Mucosa of descending colon (tissue), 3 donors: ENCODE results near the gene LAPTM5. TPM values are rescaled to one million over a fixed set of nuclear protein-coding genes. Genes with fewer than 3 reads are reported as not detected.

Source experiments
- ATAC-seq: fragments of 200-7000 bp; cut with Tn5 transposase; one replicate; pipeline ENCODE4 v1.9.1; 2020; ENCODE audit warnings: mild to moderate bottlenecking, moderate library complexity
- DNase-seq, 3 donors: peaks; one replicate each; pipeline ENCODE4 v3.0.0-alpha.2; 2020
- H3K36me3 ChIP-seq: fragments of 200-600 bp; one replicate; pipeline ENCODE4 v1.8.0; 2021; ENCODE audit warnings: low read depth, mild to moderate bottlenecking
- H3K4me1 ChIP-seq: fragments of 200-600 bp; one replicate; pipeline ENCODE4 v1.8.0; 2021; ENCODE audit warnings: low read depth, mild to moderate bottlenecking
- H3K4me3 ChIP-seq: fragments of 200-600 bp; one replicate; pipeline ENCODE4 v1.8.0; 2021; ENCODE audit warnings: mild to moderate bottlenecking
- H3K9me3 ChIP-seq: fragments of 200-600 bp; one replicate; pipeline ENCODE4 v1.8.0; 2021; ENCODE audit warnings: mild to moderate bottlenecking
- CTCF ChIP-seq: fragments of 200-600 bp; IDR thresholded peaks from one replicate; pipeline ENCODE4 v1.8.0; 2022; ENCODE audit warnings: antibody characterized with exemption, mild to moderate bottlenecking
- intact Hi-C, 2 donors: fragments of 100-400 bp; cut with DNase I in 1 of 2; cut with micrococcal nuclease in 1 of 2; formaldehyde crosslinking; loops; one replicate each; pipeline versions ENCODE4 v1.11.0 to v1.11.1; 2022; cut with DNase I, micrococcal nuclease
- total RNA-seq, 3 donors: library from RNA; stranded (reverse); fragmentation: NEBNext Ultra II Directional in 2 of 3; extraction: Animal tissue kit (Norgen Biotek cat#: 25700) in 2 of 3; gene quantifications; one replicate each; pipeline versions ENCODE4 v1.2.1 to v1.2.4, GENCODE V29; 2021 to 2023
- donor health status: DM: no; HTN: no; CAD: no; lungs with moderate emphysema.
- donor health status: DM: no; HTN: no; CAD: no.
- donor health status: DM: no; HTN: yes; CAD: no.

The LAPTM5 gene
- total RNA-seq, 3 donors from 2014 or later = 24.1 to 71.1 (median 48.1) TPM

GRCh38 chr1:30706528-30706927 lies 51.0 kb downstream of the LAPTM5 start:
- no peak for ATAC-seq
- H3K36me3 ChIP-seq = no peaks in the 10 kb centered on the region
- H3K9me3 ChIP-seq = no peaks in the 10 kb centered on the region
- H3K4me3 ChIP-seq = no peak overlapping the region
- intact Hi-C loops = no loop called here
- TF ChIP-seq CTCF = no peak
- no peaks in the 10 kb centered on the region for H3K4me1 ChIP-seq
- DNase-seq = no peak

GRCh38 chr1:30705698-30706097 lies 51.9 kb downstream of the LAPTM5 start:
- intact Hi-C loops = no loop called here

GRCh38 chr1:30704765-30705509 lies 52.6 kb downstream of the LAPTM5 start:
- no peak for ATAC-seq
- intact Hi-C loops = no loop called here
- no peaks in the 10 kb centered on the region for H3K36me3 ChIP-seq
- TF ChIP-seq CTCF = no peak
- H3K9me3 ChIP-seq = no peaks in the 10 kb centered on the region
- no peaks in the 10 kb centered on the region for H3K4me1 ChIP-seq
- no peak for DNase-seq
- no peak overlapping the region for H3K4me3 ChIP-seq

More at GRCh38 chr1:30705698-30706097, 51.9 kb downstream of the LAPTM5 start:
- ATAC-seq (no peak), DNase-seq (no peak)
- TF ChIP-seq CTCF = no peak
- H3K9me3 ChIP-seq = no peaks in the 10 kb centered on the region
- H3K4me1 ChIP-seq = no peaks in the 10 kb centered on the region
- no peak overlapping the region for H3K4me3 ChIP-seq
- no peaks in the 10 kb centered on the region for H3K36me3 ChIP-seq

- H3K36me3 ChIP-seq = no peaks in the 10 kb centered on the region
- H3K9me3 ChIP-seq = no peaks in the 10 kb centered on the region
- DNase-seq (no peak), ATAC-seq (peak; percentile 41)
- no peak overlapping the region for H3K4me3 ChIP-seq
- no peaks in the 10 kb centered on the region for H3K4me1 ChIP-seq
- intact Hi-C loops = no loop called here
- no peak for TF ChIP-seq CTCF
Observed at GRCh38 chr1:30704271-30704670, 53.3 kb downstream of the LAPTM5 start.

GRCh38 chr1:30702823-30703222 lies 54.8 kb downstream of the LAPTM5 start:
- no peaks in the 10 kb centered on the region for H3K4me1 ChIP-seq
- intact Hi-C loops = no loop called here
- ATAC-seq = no peak
- DNase-seq = no peak
- no peaks in the 10 kb centered on the region for H3K9me3 ChIP-seq
- no peak overlapping the region for H3K4me3 ChIP-seq
- no peaks in the 10 kb centered on the region for H3K36me3 ChIP-seq
- TF ChIP-seq CTCF = no peak
